Right lobe of liver (tissue), 6 donors: ENCODE measurements around the gene PIP5K1B. TPM values are rescaled to one million over a fixed set of nuclear protein-coding genes. Genes with fewer than 3 reads are reported as not detected.

Source experiments
- ATAC-seq, 4 donors: fragments of 200-7000 bp; cut with Tn5 transposase; one replicate each; pipeline ENCODE4 v1.9.1; 2020; ENCODE audit warnings: mild to moderate bottlenecking in 4 of 4, moderate library complexity in 4 of 4
- DNase-seq, 3 donors: peaks; one replicate each; pipeline ENCODE4 v3.0.0-alpha.2; 2020
- H3K27ac ChIP-seq, 3 donors: fragments of 200-600 bp; one replicate each; pipeline ENCODE4 v1.8.0; 2022
- H3K27me3 ChIP-seq, 2 donors: fragments of 200-600 bp; one replicate each; pipeline ENCODE4 v1.8.0; 2022
- H3K36me3 ChIP-seq, 4 donors: fragments of 200-600 bp; sonication (generic) in 1 of 4; one replicate each; pipeline versions ENCODE4 v1.5.1 to v1.8.0; 2017 to 2022; ENCODE audit warnings: control low read depth in 1 of 4
- H3K4me1 ChIP-seq, 4 donors: fragments of 200-600 bp; sonication (generic) in 1 of 4; one replicate each; pipeline versions ENCODE4 v1.5.1 to v1.8.0; 2017 to 2022; ENCODE audit warnings: control low read depth in 1 of 4
- H3K4me3 ChIP-seq, 3 donors: fragments of 200-600 bp; one replicate each; pipeline ENCODE4 v1.8.0; 2022
- H3K9me3 ChIP-seq, 4 donors: fragments of 200-600 bp; sonication (generic) in 1 of 4; one replicate each; pipeline versions ENCODE4 v1.5.1 to v1.8.0; 2017 to 2022; ENCODE audit warnings: control low read depth in 1 of 4
- CTCF ChIP-seq, 4 donors: fragments of 200-600 bp in 3 of 4; fragments of 450-650 bp in 1 of 4; IDR thresholded peaks; one replicate each; pipeline versions ENCODE4 v1.5.1 to v1.8.0; 2016 to 2022; ENCODE audit warnings: antibody characterized with exemption in 4 of 4, mild to moderate bottlenecking in 2 of 4
- POLR2A ChIP-seq: fragments of 450-650 bp; IDR thresholded peaks from one replicate; pipeline ENCODE4 v1.6.1; 2017; ENCODE audit warnings: antibody characterized with exemption, mild to moderate bottlenecking
- WGBS: methylation state at CpG from one replicate; pipeline ENCODE4 v1.1.6; 2018; ENCODE audit warnings: low coverage, low lambda C conversion rate; ENCODE audit not compliant: insufficient coverage; ENCODE audit errors: missing lambda C conversion rate; 5-methylcytosine and 5-hydroxymethylcytosine counted together
- intact Hi-C, 2 donors: fragments of 100-400 bp; cut with DNase I; formaldehyde crosslinking; loops; one replicate each; pipeline versions ENCODE4 v1.11.2 to v1.14.1; 2022
- total RNA-seq, 6 experiments: library from RNA; depleted of rRNA in 2 of 6; stranded (reverse); fragments of >200 nt in 2 of 6; fragmentation: NEBNext Ultra II Directional in 3 of 6; extraction: Animal tissue kit (Norgen Biotek cat#: 25700) in 3 of 6; gene quantifications; one replicate each; pipeline versions ENCODE4 v1.1.0 to v1.2.4, GENCODE V29; 2016 to 2023
- donor health status: DM: no; HTN: yes; CAD: no.
- donor health status: DM: no; HTN: no; CAD: no.
- donor health status: DM: no; HTN: no; CAD: no.
- donor health status: DM: no; HTN: yes; CAD: no.
- donor health status: DM: no; HTN: yes; CAD: no.

PIP5K1B gene
- total RNA-seq, 6 experiments from 2014 or later: 0.27 to 0.71 TPM; not detected in 4

GRCh38 chr9:68838245-68838644 is 133.2 kb downstream of the PIP5K1B start:
- Histone ChIP-seq H3K9me3 (no peaks in the 10 kb centered on the region), H3K4me3 (no peak overlapping the region), H3K4me1 (no peaks in the 10 kb centered on the region), H3K27ac (no peak overlapping the region), H3K27me3 (no peaks in the 10 kb centered on the region), H3K36me3 (no peaks in the 10 kb centered on the region)
- ATAC-seq: no peak
- intact Hi-C loops: no loop called here
- WGBS: 39% methylated on average over 1 of the region's 1 CpG
- TF ChIP-seq CTCF (IDR thresholded peaks at IDR 0.05) (no peak), POLR2A (no peak)
- no peak for DNase-seq

DNA sequence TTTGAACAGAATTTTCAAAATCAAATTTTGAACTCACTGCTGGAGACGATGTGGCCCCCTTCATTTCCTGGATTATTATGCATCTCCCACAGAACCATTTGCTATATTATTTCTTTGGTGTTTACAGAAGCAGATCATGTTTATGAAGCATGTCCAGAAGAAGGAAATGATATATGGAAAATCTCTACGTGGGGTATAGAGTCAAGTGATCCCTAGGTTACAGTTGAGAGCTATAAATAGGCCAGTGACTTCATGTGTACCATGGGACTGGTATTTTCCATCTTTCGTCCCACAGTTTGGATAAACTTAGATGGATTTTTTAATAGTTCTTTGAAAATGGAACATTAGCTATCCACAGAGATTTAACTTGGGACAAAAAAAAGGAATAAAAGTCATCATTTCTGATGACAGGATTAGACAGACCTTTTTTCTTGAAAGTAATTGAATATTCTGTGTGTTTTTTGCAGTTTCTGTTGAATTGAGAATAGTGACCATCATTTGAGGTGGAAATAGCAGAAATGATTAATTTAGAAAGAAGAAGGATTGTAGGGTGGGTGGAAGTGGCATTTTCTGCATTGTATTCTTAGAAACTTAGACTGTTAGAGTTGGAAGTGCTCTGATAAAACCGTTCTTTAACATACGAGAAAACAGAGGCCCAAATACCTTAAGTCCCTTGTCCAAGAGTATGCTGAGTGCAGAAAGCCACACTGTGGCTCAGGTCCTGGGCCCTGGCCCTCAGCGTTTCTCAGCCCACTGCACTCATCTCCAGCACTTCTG is 136.4 kb downstream of the PIP5K1B start:
- DNase-seq (no peak), ATAC-seq (no peak)
- intact Hi-C loops: no loop called here
- Histone ChIP-seq H3K4me3 (no peak overlapping the region), H3K9me3 (no peaks in the 10 kb centered on the region), H3K36me3 (no peaks in the 10 kb centered on the region), H3K4me1 (no peaks in the 10 kb centered on the region), H3K27me3 (no peaks in the 10 kb centered on the region), H3K27ac (no peak overlapping the region)
- TF ChIP-seq CTCF (IDR thresholded peaks at IDR 0.05): no peak
- no peak for TF ChIP-seq POLR2A
- 51% methylated on average over 4 of the region's 6 CpGs for WGBS

DNA sequence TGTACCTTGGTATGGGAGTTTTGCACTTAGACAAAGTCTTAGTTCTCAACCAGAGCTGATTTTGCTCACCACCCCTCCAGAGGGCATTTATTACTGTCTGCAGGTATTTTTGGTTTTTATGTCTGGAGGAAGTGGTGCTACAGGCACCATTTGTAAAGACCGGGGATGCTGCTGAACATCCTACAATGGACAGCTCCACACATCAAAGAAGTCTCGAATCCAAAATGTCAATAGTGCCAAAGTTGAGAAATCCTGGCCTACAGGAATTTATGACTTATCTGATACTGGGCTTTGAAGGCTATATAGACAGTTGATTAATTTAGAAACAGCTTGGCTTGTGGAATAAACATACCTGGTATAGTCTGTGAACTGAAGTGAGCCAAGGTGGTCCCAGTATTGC is 137.5 kb downstream of the PIP5K1B start:
- intact Hi-C loops: no loop called here

GRCh38 chr9:68843239-68843638 is 138.2 kb downstream of the PIP5K1B start:
- H3K27me3 ChIP-seq: no peaks in the 10 kb centered on the region
- no peak for DNase-seq
- TF ChIP-seq POLR2A (no peak), CTCF (IDR thresholded peaks at IDR 0.05) (no peak)
- WGBS: 25% methylated on average over 2 of the region's 3 CpGs
- intact Hi-C loops: no loop called here
- H3K4me3 ChIP-seq: no peak overlapping the region
- no peaks in the 10 kb centered on the region for H3K9me3 ChIP-seq
- no peak for ATAC-seq
- H3K36me3 ChIP-seq: no peaks in the 10 kb centered on the region
- H3K27ac ChIP-seq: no peak overlapping the region
- no peaks in the 10 kb centered on the region for H3K4me1 ChIP-seq

More for the DNA sequence above, 137.5 kb downstream of the PIP5K1B start:
- TF ChIP-seq POLR2A (no peak), CTCF (IDR thresholded peaks at IDR 0.05) (no peak)
- no peak overlapping the region for H3K27ac ChIP-seq
- no peaks in the 10 kb centered on the region for H3K27me3 ChIP-seq
- DNase-seq (no peak), ATAC-seq (no peak)
- H3K4me1 ChIP-seq: no peaks in the 10 kb centered on the region
- WGBS: 59% methylated on average over 2 of the region's 2 CpGs
- no peaks in the 10 kb centered on the region for H3K36me3 ChIP-seq
- no peaks in the 10 kb centered on the region for H3K9me3 ChIP-seq
- H3K4me3 ChIP-seq: no peak overlapping the region
